HS-5 (cell line): ENCODE data around the gene SGTA.
"Not testable (repeated sequence)": the region's sequence is repeated elsewhere in the genome, so short reads cannot be mapped to it uniquely, and the experiment has no call there.

ENCODE experiments used
- DNase-seq: peaks from one replicate; pipeline ENCODE4 v3.0.0-alpha.2; 2012; ENCODE audit warnings: low read depth

The SGTA gene

DNA sequence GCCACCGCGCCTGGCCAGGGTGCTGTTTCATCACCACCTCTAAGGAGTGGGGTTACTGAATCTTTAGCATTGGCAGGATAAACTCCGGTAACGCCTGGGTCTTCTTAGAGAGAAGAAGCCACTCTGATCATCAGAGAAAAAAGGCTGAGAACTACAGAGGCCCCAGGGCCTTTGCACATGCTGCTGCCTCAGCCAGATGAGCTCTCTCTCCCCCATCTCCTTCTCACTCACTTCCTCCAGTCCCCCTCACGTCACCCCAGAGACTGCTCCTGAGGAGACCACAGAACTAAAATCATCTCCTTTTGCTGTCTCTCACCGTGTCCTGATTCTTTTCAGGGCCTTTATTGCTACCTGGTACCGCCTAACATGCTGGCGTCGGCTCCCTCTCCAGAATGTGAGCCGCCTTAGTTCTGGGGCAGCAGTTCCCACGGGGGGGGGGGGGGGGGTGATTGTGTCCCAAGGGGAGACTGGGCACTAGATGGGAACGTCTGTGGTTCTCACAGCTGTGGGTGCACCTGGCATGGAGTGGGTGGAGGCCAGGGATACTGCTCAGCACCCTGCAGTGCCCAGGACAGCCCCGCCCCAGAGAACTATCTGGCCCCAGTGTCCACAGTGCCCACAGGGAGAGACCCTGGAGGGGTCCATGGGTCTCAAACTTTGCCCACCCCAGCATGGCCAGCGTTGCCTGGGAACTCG, 56.8 kb downstream of the SGTA start:
- no peak for DNase-seq

DNA sequence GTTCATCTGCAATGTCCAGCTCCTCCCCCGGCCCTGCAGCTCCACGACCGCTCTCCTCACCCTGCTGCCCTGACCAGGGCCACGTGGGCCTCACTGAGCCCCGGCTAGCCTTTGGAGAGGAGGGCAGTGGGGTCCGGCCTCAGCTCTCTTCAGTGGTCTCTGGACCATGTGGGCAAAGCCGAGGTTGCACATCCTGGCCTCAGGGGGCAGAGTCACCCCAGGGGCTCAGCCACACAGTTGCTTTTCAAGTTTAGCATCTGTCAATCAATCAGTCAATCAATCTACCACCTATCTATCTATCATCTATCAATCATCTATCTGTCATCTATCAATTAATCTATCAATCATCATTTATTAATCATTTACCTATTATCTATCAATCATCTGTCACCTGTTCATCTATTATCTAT, 58.9 kb downstream of the SGTA start:
- no peak for DNase-seq

DNA sequence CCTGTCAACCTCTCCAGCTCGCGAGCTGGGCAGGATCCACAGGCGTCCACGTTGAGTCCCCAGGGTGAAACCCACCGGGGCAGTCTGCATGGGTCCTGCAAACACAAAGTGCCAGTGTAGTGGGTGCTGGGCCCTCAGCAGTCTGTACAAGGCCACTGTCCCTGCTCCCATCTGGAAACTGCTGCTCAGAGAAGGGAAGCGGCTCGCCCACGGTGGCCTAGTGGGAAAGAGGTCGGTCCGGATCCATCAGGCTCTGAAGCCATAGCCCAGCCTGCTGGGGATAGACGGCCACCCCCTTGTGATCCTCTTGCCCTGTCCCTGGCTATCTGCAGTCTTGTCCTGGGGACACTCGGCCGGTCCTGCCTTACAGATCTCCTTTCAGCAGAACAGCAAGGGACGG, 59.3 kb downstream of the SGTA start:
- no peak for DNase-seq

DNA sequence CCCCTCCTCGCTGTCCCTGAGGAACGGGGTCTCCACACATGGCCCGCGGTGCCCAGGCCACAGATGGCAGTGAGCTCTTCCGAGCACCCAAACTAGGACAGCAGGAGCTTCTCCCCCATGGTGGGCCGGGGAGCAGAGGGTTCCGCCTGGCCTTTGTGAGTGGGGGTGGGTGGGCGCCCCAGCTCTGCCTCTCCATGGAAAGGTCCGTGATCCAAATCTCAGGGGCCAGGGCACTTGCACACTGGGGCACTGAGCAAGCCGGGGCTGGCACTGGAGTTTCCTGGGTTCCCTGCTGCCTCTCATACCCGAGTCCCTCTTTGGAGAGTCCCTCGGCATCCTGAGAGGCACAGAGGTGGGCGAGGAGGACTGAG, 59.7 kb downstream of the SGTA start:
- no peak for DNase-seq

DNA sequence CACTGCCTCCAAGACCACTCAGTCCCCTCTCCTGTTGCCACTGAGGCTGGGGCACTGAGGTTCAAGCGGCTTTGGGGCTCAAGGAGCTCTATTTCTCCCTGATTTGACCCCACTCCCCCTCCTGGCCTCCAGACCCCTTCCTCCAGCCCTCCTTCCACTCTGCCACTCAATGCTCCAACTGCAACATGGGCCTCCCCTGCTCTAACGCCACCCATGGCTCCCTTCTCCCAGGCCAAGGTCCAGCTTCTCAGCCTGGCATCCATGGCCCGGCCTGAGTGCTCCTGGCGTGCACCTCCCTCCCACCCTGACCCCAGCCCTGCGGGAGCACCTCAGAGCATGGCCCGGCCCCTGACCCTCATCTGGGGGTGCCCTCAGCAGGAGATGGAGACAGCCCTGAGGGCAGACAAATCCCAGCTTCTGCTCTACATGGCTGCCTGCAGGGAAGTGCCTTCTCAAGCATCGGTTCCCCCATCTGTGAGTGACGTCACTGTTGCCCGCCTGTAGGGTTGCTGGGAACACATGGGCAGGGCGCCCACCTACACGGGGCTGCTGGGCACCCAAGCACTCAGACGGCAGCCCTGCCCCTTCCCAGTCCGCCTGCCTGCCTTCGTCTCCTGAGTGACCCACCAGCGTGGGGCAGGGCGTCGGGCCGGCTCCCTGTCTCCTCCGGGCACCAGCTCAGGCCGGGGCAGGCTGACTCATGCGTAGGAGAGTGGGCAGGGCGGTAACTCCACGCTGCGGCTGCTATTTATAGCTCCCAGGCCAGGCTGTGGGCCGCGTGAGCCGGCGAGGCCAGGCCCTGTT, 60.3 kb downstream of the SGTA start:
- peak; percentile 40 for DNase-seq

DNA sequence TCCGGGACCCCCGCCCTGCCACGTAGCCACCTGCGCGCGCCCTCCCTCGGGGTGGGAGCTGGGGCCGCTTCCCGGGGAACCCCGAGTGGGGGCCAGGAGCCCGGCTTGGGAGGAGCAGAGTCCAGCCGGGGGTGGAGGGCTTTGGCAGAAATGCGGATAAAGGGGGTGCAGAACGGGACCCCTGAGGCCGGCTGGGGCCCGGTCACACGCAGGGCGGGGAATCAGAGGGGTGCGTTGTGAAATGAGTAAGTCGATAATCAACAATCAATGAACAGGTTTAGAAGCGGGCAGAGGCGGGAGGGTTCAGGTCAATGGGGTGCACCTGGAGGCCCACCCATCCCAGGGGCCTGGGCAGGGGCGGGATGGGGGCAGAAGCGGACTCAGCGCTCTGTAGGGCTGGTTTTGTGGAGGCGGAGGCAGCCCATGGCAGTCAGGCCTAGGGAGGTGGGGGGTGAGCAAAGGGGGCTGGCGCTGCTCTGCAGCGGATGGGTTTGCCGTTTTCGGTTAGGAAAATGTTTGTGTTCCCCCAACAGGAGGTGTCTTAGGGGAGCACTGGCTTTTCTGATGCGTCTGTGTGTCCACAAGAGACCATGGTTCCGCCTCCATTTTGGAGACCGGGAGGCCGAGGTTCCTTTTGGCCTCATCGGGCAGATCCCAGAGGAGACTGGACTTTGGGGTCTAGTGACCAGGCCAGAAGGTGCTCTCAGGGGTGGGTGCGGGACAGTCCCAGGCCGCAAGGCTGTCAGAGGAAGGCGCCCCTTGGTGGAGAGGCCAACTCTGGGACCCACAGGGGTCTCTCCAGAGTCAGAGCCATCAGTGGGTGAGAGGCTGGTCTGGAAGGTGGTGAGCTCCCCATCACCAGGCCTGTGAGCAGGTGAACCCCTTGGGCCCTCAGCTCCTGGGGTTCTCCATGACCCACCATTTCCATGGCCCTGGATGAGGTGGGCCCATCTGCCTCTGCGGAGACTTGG, 61.2 kb downstream of the SGTA start:
- DNase-seq, result no peak

DNA sequence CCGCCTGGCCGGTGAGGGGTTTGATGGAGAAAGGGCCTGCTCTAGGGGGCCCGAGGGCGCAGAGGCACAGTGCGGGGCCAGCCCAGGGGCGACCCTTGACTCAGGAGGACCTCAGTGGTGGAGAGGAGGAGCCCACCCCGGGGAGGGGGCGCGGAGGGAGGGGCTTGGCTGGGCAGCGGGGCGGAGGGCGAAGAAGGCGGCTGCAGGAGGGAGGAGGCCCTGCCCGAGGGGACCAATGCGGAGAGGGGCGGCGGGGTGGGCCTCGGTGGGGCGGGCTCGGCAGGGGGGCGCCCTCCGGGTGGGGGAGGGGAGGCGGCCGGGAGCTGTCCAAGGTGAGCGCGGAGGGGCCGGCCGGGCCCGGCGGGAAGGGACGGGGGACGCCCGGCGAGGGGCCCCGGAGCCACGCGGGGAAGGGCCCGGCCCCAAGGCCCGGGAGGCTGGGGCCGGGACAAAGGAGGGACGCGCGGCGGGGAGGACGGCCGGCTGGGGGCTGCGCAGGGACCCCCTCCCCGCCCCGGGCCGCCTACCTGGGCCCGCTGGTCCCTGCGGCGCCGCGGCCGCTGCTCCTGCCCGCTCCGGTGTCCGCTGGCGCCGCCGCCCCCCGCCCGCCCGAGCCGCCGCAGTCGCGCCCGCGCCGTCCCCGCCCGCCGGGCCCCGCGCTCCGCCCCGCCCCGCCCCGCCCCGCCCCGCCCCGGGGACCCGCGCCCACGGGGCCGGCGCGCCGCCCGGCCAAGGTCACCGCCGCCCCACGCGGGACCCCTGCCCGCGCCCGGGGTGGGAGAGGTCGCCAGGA, 62.1 kb downstream of the SGTA start, which contains the start of gene DIRAS1:
DIRAS1 (minus strand) TSS at position 596 of the 793 bp plus-strand sequence. CDS start 3,566 bp downstream, outside the sequence.
- DNase-seq, result no peak

DNA sequence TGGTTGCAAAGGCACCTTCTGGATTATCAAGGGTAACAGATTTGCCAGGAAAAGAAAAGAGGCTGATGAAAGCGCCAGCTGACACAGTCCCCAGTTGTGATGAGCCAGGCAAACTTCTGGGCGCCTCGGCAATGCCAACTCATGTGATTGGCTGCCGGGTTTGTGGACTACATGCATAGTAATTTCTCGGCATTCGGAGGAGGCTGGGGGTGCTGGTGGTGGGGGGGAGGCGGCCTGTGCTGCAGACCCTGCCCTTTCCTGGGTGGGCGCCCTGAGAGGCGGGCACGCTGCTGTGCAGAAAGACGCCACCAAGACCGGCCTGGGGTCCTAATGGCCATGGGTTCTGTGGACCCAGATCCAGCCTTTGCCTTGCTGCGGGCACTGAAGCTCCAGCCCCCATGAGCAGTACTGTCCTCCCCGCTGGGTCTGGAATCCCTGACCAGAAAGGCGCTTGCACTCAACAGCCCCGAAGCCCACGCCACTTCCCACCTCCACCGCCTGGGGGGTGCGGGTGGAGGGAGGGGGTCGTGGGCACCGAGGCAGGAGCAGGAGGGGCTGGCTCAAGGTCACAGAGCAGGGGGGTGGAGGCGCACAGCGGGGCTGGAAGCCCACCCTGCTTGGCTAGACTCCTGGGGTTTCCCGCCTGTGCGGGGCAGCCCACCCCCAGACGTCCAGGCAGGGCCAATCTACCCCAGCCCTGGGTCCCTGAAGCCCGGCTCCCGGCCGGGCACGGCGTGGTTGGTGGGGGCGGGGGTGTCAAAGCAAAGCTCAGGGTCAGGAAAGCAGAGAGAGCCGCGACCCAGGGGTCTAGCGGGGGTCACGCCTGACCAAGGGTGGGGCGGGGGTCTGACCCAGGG, 62.9 kb downstream of the SGTA start:
- DNase-seq, result no peak

DNA sequence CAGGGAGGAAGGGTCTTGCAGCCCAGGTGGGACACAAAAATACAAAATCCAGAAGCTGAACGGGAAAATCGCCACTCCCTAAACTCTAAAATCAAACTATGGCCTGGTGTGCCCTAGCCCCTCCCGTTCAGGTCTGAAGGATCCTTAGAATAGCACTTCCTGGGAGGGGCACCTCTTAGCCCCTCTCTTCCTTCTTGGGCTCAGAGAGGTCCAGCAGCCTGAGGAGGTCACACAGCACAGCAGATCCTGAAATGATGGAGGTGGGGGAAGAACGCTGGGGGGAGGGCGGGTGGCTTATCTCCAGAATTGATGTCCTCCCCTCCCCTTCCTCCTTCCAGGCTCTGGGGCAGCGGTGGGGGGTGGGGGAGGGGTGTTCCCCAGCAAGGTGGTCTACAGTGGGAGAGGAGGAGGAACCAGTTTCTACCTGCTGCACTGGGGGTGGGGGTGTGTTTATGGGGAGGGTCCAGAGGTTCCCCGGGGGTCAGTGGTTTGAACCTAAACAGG, 63.8 kb downstream of the SGTA start:
- no peak for DNase-seq

DNA sequence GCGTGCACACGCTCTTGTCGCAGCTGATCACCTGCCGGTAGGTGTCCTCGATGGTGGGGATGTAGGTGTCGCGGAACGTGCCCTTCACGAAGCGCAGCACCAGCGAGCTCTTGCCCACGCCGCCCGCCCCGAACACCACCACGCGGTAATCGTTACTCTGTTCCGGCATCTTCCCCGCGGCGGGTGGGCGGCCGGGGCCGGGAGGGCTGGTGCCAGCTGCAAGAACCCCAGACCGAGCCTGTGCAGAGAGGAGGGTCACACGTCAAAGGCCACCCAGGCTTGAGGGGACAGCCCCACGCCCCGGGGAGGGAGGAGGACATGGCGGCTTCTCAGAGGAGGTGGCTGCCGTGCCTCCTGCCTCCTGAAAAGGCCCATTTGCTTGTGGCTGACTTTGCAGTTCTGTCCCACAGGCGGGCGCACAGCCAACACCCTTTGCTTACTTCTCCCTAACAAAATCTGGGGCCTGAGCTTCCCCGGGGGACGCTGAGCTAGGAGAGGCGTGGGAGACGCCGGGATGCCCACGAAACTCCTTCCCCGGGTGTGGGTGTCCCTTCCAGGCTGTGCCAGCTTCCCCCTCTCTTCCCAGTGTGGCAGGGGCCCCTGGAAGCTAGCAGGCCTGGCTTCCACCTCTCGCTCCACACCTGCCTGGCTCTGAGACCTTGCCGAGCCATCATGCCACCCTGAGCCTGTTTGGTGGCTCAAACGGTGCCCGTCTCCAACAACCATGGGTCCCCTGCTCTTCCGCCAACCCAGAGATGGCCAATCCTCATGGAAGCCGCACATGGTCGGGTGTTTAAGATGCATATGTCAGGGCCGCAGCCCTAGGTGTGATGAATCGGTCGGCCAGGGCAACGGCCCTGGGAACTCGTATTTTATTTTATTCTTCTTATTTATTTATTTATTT, 65.2 kb downstream of the SGTA start:
- DNase-seq, result no peak

DNA sequence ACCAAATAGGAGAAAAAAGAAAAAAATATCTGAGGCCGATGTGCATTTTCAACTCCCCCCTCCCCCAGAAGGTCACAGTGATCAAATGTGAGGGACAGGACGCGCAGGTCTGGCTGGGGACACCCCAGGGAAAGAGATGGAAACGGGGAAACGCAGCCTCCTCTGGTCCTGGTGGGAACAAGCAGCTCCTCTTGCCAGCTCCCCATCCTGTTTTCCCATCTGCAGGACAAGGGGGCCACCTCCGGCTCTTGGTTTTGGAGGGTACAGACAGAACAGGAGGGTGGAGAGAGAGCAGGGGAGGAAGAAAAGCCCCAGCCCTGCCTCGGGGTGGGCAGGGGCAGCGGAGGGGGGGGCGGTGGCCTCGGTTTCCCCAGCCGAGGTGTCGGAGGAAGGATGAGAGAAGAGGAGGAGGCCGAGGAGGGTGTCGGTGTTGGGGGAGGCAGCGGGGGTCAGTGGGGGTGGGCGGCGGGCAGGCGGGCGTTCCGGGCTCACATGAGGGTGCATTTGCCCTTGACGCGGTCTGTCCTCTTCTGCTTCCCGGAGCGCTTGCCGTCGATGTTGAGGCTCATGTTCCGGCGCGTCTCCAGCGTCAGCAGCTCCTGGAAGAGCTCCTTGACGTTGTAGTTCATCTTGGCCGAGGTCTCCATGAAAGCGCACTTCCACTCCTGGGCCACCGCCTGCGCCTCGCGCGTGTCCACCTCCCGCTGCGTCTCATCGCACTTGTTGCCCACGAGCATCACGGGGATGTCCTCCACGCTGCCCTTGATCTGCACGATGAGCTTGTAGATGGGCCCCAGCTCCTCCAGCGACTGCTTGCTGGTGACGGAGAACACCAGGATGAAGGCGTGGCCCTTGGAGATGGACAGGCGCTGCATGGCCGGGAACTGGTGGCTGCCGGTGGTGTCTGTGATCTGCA, 66.1 kb downstream of the SGTA start:
- no peak for DNase-seq

DNA sequence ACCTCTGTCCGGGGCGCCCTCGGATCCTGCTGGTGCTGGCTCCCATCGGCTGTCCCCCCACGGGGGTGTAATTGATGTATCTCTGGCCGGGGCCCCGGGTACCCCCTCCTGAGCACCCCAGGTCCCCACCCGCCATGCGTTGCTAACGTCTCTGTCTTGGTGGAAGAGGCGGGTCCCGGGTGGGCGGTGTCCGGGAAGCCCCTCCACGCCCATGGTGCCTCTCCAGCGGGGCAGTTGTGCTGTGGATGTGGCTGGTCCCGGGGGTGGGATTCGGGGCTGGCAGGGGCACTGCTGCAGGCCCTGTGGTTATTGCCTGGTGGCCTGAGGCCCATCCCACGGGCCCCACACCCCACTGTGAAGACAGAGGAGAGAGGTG, 66.8 kb downstream of the SGTA start:
- DNase-seq, result no peak

DNA sequence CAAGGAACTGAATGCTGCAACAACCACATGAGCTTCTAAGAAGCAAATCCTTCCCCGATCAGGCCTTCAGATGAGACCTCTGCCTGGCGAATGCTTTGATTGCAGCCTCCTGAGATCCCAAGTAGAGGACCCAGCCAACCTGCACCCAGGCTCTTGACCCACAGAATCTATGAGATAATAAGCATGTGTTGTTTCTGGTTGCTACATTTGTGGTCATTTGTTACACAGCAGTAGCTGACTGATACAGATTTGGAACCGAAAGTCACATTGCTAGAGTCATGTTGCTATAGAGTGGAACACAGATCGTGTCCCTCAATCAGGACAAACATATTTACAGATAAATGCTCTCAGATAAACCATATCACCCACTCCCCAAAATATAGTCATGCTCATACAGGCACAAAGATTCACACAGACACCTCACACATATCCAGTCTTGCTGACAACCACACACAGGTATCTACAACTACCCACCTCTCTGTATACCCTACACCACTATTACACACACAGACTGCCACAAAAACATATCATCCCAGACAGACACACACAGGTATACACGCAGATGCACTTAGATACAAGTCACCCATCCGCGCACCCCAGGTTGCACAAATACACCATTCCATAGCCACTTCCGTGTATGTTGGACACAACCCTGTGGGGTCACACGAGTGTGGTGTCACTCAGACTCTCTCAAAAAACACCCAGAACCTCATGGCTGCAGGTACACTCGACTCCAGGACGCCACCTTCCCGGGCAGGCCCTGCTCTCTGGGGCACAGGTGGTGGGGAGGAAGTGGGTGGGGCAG, 67.4 kb downstream of the SGTA start:
- no peak for DNase-seq

DNA sequence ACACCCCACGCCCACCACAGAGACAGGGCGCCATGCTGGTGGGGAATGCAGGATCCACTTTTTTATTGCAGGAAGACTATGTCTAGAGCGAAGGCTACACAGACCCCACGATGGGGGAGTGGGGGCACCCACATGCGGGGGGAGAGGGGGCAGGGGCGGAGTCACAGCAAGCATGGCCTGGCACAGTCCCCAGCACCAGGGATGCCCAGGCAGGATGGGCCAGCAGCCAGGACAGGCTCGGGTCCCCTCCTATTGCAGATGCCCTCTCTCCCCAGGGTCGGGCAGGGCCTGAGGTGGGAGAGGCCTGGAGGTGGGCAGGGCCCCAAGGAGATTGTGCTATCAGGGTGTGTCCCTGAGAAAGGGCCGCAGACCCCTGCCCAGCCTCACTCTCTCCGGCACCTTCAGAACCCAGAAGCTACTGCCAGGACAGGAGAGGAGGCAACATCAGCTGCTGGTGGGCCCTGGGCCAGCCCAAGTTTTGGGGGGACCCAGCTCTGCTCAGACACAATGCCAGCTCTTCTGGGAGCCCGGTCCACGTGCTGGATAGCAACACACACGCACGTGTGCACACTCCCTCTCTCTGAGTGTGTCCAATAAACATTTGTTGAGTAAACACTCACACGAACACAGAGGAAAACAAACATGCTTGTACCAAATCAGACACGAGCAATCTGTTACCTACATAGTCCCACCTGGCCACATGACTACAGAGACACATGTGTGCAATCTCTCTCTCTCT, 68.4 kb downstream of the SGTA start:
- no peak for DNase-seq

DNA sequence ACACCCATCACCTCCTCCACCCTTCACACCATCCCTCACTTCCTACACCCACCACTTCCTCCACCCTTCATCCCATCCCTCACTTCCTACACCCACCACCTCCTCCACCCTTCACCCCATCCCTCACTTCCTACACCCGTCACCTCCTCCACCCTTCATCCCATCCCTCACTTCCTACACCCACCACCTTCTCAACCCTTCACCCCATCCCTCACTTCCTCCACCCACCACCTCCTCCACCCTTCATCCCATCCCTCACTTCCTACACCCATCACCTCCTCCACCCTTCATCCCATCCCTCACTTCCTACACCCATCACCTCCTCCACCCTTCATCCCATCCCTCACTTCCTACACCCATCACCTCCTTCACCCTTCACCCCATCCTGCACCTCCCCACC, 69.0 kb downstream of the SGTA start:
- not testable (repeated sequence) for DNase-seq

DNA sequence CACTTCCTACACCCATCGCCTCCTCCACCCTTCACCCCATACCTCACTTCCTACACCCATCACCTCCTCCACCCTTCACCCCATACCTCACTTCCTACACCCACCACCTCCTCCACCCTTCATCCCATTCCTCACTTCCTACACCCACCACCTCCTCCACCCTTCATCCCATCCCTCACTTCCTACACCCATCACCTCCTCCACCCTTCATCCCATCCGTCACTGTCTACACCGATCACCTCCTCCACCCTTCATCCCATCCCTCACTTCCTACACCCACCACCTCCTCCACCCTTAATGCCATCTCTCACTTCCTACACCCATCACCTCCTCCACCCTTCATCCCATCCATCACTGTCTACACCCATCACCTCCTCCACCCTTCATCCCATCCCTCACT, 69.9 kb downstream of the SGTA start:
- not testable (repeated sequence) for DNase-seq

DNA sequence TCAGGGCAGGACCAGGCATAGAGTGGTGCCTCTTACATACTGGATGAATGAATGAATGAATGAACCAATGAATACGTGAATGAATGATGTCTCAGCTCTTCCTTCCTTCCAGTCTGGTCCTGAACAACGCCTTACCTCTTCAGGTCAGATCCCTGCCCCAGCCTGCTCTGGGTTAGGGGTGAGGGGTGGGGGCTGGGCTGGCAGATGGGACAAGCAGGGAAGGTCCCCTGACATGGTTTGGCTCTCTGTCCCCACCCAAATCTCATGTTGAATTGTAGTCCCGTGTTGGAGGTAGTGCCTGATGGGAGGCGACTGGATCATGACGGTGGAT, 71.2 kb downstream of the SGTA start:
- no peak for DNase-seq
